SK-N-SH treated with all-trans-retinoic acid at 6 μM for 48 hours (cell line): Measurements from ENCODE around the gene CKLF.

Experiments used
- ATAC-seq: fragments of 200-7000 bp; cut with Tn5 transposase; 3 replicates; pipeline ENCODE4 v1.9.1; 2020; ENCODE audit warnings: mild to moderate bottlenecking, moderate library complexity
- ARNTL ChIP-seq: fragments of 450-650 bp; formaldehyde crosslinking; IDR thresholded peaks from 2 replicates; pipeline ENCODE4 v1.5.0; 2020; ENCODE audit warnings: low read depth, mild to moderate bottlenecking, moderate library complexity, borderline replicate concordance
- CREB5 ChIP-seq: fragments of 250-450 bp; sonication (Bioruptor Pico); IDR thresholded peaks from 2 replicates; pipeline ENCODE4 v1.5.1; 2020; ENCODE audit warnings: low read depth, mild to moderate bottlenecking, moderate library complexity
- CSDC2 ChIP-seq: fragments of 250-450 bp; sonication (Bioruptor Pico); IDR thresholded peaks from 2 replicates; pipeline ENCODE4 v1.5.0; 2020; ENCODE audit warnings: mild to moderate bottlenecking, moderate library complexity
- CSRNP3 ChIP-seq: fragments of 250-450 bp; sonication (Bioruptor Pico); IDR thresholded peaks from 2 replicates; pipeline ENCODE4 v1.5.1; 2021; ENCODE audit warnings: mild to moderate bottlenecking, moderate library complexity
- GLIS3 ChIP-seq: fragments of 250-450 bp; sonication (Bioruptor Pico); IDR thresholded peaks from 2 replicates; pipeline ENCODE4 v1.5.0; 2020; ENCODE audit warnings: mild to moderate bottlenecking, moderate library complexity
- ISL1 ChIP-seq: fragments of 250-450 bp; sonication (Bioruptor Pico); IDR thresholded peaks from 2 replicates; pipeline ENCODE4 v2.1.2; 2022; ENCODE audit warnings: mild to moderate bottlenecking, moderate library complexity
- RARB ChIP-seq: fragments of 250-450 bp; sonication (Bioruptor Pico); IDR thresholded peaks from 2 replicates; pipeline ENCODE4 v1.8.0; 2021; ENCODE audit warnings: mild to moderate bottlenecking, moderate library complexity
- SNAI2 ChIP-seq: fragments of 250-450 bp; sonication (Bioruptor Pico); IDR thresholded peaks from 2 replicates; pipeline ENCODE4 v1.5.0; 2020; ENCODE audit warnings: mild to moderate bottlenecking, moderate library complexity
- TOX ChIP-seq: fragments of 250-450 bp; sonication (Bioruptor Pico); IDR thresholded peaks from 2 replicates; pipeline ENCODE4 v1.8.0; 2021; ENCODE audit warnings: mild to moderate bottlenecking, moderate library complexity, borderline replicate concordance
- ZC3H10 ChIP-seq: fragments of 250-450 bp; sonication (Bioruptor Pico); IDR thresholded peaks from 2 replicates; pipeline ENCODE4 v1.5.1; 2021; ENCODE audit warnings: mild to moderate bottlenecking, moderate library complexity
- ZFP3 ChIP-seq: fragments of 250-450 bp; sonication (Bioruptor Pico); IDR thresholded peaks from 2 replicates; pipeline ENCODE4 v1.5.0; 2020; ENCODE audit warnings: mild to moderate bottlenecking, moderate library complexity
- ZFP30 ChIP-seq: fragments of 450-650 bp; formaldehyde crosslinking; IDR thresholded peaks from 2 replicates; pipeline ENCODE4 v1.5.0; 2022; ENCODE audit warnings: mild to moderate bottlenecking, moderate library complexity
- ZNF565 ChIP-seq: fragments of 450-650 bp; formaldehyde crosslinking; conservative IDR thresholded peaks from 2 replicates; pipeline ENCODE4 v1.5.0; 2020; ENCODE audit warnings: low read depth, mild to moderate bottlenecking, moderate library complexity
- ZNF8 ChIP-seq: fragments of 450-650 bp; formaldehyde crosslinking; IDR thresholded peaks from 2 replicates; pipeline ENCODE4 v1.5.0; 2020; ENCODE audit warnings: mild to moderate bottlenecking, moderate library complexity
- TF ChIP-seq, protein P1 (sequence below): fragments of 250-450 bp; sonication (Bioruptor Pico); IDR thresholded peaks from 2 replicates; pipeline ENCODE4 v1.5.0; 2020; ENCODE audit warnings: mild to moderate bottlenecking, moderate library complexity

The CKLF gene

GRCh38 chr16:66614161-66614802, 61.9 kb downstream of the CKLF start:
- no peak for ATAC-seq
- no peak for TF ChIP-seq CSDC2 (CRISPR knock-in tag)
- TF ChIP-seq SNAI2, result no peak
- TF ChIP-seq CREB5 (CRISPR knock-in tag), result no peak
- no peak for TF ChIP-seq ARNTL (CRISPR knock-in tag)
- TF ChIP-seq, protein P1, sequence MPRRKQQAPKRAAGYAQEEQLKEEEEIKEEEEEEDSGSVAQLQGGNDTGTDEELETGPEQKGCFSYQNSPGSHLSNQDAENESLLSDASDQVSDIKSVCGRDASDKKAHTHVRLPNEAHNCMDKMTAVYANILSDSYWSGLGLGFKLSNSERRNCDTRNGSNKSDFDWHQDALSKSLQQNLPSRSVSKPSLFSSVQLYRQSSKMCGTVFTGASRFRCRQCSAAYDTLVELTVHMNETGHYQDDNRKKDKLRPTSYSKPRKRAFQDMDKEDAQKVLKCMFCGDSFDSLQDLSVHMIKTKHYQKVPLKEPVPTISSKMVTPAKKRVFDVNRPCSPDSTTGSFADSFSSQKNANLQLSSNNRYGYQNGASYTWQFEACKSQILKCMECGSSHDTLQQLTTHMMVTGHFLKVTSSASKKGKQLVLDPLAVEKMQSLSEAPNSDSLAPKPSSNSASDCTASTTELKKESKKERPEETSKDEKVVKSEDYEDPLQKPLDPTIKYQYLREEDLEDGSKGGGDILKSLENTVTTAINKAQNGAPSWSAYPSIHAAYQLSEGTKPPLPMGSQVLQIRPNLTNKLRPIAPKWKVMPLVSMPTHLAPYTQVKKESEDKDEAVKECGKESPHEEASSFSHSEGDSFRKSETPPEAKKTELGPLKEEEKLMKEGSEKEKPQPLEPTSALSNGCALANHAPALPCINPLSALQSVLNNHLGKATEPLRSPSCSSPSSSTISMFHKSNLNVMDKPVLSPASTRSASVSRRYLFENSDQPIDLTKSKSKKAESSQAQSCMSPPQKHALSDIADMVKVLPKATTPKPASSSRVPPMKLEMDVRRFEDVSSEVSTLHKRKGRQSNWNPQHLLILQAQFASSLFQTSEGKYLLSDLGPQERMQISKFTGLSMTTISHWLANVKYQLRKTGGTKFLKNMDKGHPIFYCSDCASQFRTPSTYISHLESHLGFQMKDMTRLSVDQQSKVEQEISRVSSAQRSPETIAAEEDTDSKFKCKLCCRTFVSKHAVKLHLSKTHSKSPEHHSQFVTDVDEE (CRISPR knock-in tag), result no peak
- TF ChIP-seq ZC3H10 (CRISPR knock-in tag), result no peak
- TF ChIP-seq GLIS3 (CRISPR knock-in tag), result no peak
- no peak for TF ChIP-seq ZNF8 (CRISPR knock-in tag)
- no peak for TF ChIP-seq ISL1
- TF ChIP-seq ZFP3, result no peak
- no peak for TF ChIP-seq TOX (CRISPR knock-in tag)
- TF ChIP-seq RARB, result no peak
- TF ChIP-seq CSRNP3, result no peak
- no peak for TF ChIP-seq ZFP30 (CRISPR knock-in tag)
- no peak for TF ChIP-seq ZNF565 (CRISPR knock-in tag)
- TF ChIP-seq, all 23 proteins: peak for 0
